NCI-H748 treated with DMSO at 0.1 percent for 48 hours (cell line): Measurements from ENCODE around the gene ASPHD2.
A peak's percentile ranks its signal among the peaks of the same experiment; 100 is the strongest.

Experiments
- DNase-seq: peaks from one replicate; lab custom pipeline; 2025; lab: John Stamatoyannopoulos, UW

ASPHD2 gene

DNA sequence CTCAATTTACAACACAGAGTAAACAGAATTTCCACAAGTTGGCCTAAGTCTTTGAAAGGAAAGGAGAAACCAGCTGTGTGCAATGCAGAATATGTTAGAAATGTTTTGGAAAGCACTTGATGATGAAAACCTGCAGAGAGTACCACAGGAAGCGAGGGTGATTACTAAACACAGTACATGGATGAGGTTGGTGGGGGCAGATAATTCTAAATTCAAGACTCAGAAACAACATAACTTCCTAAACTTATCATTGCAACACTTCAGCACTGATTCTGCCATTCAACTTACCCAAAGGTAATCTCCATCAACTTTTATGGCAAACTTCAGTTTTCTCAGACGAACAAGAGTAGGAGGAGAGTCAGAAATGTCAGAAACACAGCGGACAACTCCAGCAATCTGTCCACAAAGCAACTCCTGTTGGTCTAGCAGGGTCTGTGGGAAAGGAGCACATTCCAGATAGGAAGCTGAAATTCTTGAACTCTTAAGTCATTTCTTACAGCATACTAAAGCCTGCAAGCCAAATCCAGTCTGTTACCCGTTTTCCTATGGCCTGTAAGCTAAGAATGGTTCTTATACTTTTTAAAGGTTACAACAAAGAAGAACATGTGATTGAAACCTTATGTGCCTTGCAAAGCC is 47.8 kb downstream of the ASPHD2 start:
- DNase-seq = no peak

DNA sequence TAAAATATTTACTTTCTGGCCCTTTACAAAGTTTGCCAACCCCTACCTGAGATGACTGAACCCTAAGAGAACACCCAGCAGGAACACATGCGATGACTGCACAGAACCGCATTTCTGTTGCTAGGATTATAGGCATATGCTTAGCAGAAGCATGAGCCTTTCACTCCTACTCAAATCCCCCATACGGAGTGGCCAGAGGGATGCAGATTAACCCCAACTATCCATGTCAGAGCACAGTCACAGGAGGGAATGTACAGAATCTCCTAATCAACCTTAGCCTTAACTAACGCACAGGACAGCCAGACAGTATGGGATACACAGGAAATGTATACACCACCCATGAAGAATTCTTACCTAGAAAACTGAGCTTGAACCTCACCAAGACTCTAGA is 48.3 kb downstream of the ASPHD2 start:
- no peak for DNase-seq

DNA sequence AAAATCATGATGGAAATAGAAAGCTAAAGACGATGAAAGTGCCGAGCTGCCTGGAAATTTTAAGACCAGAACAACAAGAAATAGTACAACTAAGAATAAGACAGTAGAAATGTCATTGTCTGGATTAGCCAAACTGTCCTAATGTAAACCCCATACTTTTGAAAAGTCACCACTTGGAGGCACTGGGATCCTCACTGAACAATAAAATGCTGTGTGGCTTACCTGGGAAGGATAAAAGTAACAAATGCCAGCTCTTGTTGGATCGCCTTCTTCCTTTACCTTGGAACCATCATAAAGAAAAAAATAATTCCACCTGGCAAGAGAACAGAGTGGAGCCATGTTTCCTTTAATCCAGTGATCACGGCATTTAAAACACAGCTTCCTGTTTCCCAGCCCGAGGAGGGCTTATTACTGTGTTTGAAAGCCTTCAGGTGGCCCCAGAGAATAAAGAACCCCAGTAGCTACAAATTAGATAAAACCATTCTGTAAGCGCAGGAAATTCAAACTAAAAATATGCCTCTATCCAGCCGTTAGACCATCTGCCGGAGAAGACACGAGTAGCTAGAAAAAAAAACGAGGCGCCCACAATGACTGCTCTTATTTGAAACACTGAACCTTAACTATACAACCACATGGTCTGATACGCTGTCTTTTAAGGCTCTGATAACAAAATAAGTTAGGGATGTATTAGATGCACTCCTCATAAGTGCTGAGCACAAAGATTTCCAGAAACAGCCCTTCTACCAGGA is 50.2 kb downstream of the ASPHD2 start:
- DNase-seq = no peak

DNA sequence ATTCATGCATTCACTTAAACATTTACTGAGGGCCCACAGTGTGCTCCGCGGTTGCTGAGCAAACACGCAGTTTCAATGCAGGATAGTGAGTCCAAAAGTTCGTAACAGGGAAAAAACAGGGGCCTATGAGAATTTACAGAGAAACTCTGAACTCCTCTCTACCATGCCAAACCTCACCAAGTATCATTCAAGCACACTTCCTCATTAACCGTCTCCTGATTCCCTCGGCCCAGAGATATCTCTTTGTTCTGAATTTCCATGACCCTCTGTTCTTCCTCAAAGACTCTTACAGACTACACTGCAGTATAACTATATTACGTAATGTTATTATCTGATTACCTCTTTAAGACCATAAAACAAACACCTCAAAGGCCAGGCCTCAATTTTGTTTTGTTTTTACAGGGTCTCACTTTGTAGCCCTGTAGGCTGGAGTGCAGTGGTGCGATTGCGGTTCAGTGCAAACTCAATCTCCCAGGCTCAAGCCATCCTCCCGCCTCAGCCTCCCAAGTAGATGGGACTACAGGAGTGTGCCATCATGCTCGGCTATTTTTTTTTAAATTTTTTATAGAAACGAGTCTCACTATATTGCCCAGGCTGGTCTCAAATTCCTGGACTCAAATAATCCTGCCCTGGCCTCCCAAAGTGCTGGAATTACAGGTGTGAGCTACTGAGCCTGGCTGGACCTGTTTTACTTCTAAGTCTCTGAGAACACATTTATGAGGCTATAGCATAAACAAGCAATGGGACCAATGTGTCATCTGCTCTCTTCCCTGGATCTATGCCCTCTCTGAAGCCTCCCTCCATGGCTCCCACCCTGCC is 50.9 kb downstream of the ASPHD2 start:
- DNase-seq = no peak

DNA sequence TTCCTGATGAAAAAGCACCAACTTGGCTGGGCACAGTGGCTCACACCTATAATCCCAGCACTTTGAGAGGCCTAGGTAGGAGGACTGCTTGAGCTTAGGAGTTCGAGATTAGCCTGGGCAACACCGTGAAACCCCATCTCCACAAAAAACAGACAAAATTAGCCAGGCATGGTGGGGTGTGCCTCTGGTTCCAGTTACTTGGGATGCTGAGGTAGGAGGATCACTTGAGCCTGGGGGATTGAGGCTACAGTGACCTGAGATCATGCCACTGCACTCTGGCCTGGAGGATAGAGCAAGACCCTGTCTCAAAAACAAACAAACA is 51.5 kb downstream of the ASPHD2 start:
- no peak for DNase-seq

DNA sequence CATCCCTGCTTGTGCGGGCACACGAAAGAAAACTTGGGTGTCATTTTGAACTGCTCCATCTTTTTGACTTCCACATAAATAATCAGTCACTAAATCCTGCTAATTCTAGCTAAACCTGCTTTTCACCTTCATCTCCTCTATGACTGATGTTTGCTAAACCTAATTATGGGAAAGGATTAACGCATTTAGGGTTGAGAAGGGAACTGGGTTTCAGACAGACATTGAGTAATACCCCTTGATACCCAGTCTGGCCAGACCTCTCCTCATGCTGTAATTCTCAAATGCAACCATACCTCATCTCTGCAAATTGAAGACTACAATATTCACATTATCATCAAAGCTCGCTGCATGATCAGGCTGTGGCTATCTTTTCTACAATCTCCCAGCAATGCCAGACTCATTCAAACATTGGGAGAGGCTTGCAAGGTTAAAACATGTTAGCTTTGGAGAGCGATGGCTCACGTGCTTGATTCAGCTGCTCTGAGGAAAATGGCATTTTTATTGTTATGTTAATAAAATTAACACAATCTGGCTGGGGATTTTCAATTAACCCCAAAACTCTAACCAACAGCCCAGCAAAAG is 52.1 kb downstream of the ASPHD2 start:
- no peak for DNase-seq

DNA sequence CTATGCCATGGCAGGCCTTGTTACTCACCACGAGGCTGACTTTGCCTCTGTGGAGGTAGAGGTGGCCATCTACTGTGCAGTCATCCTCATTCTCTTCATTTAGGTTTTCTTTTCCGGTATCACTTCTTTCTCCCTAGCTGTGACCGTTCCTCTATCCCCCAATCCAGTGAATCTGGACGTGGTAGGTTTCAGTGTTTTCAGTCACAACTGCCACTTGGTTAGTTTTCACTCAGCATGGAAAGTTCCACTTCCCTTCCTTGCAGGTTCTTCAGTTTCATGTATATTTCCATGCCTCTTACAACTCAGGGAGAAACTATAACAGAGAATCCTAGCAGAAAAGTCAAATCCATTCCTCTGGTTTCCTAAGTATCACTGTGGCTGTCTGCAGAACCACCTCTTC is 52.6 kb downstream of the ASPHD2 start:
- no peak for DNase-seq

DNA sequence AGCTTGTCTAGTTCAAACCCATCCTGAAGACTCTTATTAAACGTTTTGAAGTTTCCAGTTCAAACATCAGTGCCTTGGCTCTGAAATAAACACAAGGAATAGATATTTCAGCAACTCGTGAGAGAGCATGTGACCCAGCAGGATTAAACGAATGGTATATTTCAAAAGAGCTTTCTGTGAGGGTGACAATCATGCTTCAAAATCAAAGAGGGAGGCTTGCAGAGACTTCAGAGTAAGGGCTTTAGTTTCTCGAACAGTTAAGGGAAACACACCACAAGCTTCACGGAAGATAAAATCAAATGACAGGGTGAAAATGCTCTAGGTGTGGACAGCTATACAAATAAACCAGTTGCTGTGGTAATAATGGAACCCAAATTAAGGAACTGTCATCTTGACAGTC is 53.1 kb downstream of the ASPHD2 start:
- no peak for DNase-seq

DNA sequence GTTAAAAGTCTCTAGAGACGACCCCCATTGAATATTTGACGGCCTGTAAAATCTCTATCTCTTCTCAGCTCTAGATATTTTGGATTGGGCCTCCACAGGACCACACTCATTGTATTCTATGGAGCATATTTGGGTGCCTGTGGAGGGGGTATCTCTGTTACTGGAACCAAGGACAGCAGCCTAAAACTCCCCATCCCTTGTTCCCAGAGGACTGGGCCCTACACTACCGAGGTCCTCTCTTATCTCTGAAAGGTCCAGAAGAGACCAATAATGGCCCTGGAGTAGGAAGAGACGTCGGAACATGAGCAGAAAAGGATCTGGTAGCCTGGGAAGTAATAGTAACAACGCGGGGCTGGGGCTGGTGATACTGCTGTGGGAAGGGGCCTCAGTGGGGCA is 54.0 kb downstream of the ASPHD2 start:
- DNase-seq = no peak

DNA sequence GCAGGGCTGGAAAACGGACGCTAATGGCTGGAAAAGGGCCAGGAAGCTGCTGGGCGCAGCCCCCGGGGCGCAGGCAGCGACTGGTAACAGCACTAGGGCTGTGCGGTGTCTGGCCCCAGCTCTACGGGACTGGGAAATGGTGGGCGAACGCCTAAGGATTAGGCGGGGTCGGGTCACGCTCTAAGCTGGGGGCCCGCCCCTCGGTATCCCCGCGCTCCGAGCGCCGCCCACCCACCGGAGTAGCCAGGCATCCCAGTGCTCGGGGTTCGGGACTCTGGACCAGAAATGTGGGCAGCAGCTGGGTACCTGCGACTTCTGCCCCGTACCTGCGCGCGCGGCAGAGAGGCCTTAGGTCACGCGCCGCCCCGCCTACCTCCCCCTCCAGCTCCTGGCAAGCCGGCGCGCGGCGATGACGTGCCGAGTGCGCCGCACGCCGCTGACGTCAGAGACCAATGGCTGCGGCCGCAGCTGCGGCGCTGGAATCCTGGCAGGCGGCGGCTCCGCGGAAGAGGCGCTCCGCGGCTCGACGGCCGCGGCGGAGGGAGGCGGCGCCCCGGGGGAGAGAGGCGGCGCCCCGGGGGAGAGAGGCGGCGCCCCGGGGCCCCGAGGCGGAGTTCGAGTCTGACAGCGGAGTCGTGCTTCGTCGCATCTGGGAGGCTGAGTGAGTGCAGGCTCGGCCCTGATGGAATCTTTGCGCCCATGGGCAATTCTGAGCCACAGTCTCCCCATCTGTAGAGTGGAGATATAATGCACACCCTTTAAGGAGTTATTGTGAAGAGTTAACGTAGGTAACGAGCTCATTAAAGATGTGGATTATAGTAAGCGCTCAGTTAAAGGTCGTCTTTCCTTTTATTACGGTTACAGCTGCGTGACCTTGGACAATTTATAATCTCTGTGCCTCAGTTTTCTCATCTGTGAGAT is 54.6 kb downstream of the ASPHD2 start, which contains the start of the genes HPS4 and SRRD:
HPS4 (minus strand) TSS at position 345 of the 921 bp plus-strand sequence. CDS start 2,021 bp downstream, outside the sequence.
SRRD (plus strand) TSS at position 439 of the 921 bp plus-strand sequence; CDS start at position 453, 14 bp downstream.
- peak; percentile 42 for DNase-seq

DNA sequence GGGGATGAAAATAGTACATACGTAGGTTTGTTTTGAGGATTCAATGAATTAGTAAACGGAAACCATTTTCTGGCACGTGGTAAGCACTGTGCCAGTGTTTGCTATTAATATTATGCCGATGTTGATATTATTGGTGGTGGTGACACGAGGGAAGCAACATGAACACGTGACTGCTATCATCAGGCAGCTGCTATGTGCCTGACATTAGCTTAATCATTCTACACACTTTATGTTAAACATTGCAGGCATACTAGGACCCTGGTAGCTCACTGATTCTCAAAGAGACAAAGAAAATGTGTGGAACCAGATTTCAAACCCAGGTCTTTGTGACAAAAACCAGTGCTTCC is 55.3 kb downstream of the ASPHD2 start:
- DNase-seq = no peak

DNA sequence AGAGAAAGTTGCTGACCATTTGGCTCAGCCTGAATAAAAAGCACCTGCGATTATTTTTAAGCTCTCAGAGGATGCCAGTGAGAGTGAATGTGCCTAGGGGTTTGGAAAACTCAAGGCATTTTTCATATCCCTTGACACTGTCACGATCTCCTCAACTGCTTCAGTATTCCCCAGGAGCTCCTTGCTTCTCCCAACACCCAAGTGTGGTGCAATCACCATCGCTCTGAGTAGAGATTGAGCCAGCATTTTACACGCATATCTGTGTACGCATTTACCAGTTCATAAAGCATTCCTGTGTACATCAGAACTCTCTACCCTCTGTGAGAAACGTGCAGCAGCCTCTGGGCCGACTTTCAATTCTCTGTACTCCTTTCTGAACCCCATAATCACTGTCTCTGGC is 56.0 kb downstream of the ASPHD2 start:
- DNase-seq = no peak

DNA sequence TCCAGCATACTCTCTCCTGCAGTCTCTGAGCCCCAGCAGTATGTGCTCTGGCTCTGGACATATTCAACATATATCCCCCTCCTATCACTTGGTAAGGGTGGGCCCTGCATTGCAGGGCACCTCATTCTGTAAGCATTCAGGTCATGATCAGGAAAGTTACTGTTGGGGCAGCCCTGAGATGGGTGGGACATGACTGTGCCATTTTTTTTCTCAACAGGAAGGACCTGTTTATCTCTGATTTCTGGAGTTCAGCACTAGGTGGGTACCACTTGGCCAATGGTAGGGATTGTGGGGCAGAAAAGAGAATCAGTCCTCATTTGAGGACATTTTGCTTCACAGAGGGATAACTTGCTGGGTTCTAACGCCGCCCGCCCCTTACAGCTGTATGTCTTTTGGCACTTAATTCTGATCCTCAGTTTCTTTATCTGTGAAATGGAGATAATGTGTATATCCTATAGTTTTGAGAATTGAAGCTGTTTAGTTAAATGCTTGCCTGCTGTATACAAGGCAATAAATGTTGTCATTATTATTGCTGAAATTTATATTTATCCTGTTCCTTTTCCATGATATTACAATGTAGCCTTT is 56.8 kb downstream of the ASPHD2 start:
- no peak for DNase-seq

DNA sequence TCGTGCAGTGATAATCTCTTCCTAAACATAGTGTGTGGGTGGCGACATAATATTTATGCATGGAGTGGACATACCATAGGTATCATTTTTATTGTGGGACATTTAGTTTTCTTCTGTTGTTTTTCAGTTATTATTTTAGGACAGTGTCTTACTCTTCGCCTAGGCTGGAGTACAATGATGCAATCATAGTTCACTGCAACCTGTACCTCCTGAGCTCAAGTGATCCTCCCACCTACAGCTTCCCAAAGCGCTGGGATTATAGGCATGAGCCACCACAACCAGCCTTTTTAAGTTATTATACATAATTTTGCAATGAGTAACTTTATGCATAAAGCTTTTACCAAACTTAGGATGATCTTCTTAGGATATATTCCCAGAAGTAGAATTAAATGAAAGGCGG is 57.3 kb downstream of the ASPHD2 start:
- DNase-seq = no peak

DNA sequence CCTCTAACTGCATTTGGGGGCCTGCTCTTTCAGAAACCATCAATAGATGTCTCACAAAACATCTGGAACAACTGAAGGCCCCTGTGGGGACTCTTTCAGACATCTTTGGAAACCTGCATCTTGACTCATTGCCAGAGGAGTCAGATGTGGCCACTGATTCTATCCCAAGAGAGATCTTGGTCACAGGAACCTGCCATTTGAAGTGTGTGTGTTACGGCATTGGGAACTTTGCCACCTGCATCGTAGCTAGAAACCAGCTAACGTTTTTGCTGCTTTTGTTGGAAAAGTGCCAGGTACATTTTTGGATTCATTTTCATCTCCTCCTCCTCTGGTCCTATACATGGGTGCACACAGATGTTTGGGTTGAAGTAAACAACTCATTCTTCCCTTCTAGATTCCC is 58.9 kb downstream of the ASPHD2 start:
- no peak for DNase-seq

DNA sequence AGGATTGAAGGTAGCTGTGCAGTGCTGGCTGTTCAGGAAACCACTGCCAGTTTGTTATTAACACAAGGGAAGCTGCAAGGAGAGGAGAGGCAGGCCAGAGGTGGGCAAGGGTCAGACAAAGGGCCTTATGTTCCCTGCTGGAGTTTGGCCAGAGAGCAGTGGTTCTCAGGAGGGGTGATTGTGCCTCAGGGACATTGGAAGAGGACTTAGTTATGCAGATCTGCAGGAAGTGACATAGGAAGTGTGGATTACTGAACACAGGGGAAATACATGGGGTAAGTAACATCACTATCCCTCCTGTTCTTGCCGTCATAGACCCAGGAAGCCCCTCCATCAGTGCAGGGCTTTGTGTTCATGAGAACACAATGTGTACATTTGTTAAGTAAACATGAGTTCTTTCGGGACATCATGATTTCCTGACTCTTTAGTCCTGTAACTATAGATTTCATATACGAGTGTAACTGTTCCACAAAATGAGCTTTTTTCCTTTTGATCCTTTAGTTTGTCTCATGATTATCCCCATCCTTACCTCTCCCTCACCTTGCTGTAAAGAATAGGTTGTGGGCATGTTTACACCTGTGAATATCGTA is 60.5 kb downstream of the ASPHD2 start:
- DNase-seq = no peak

DNA sequence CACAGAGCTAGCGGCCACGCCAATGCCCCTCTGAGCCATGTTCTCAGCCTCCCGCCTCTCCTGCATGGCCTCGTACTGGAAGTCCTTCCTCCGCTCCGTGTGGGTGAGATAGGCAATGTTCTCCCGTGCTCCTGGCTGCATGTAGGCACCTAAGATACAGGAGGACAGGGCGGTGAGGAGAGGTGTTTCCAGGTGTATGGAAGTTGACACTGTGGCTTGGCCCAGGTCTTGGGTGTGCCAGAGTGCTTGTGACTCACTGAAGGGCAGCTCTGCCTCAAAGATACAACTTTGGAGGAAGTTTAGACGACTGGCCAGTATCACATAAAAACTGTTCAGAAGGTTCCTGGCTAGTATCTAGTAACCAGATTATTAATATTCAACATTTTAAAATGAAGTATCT is 63.2 kb downstream of the ASPHD2 start:
- DNase-seq = no peak

DNA sequence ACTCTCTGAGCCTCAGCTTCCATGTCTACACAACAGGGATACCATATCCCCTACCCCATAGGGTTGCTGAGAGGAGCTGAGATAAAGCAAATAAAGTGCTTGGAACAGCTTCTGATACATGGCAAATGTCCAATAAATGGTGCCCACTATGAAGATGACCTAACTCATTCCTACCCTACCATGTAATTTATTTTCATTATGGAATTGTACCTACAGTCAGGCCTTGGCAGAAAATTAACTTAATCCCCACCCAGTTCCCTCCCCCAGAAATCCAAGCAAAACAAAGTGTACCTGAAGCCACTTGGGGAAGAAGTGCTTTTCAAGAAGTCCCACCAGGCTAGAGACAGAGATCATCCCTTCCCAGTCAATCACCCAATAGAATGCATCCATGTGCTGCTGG is 65.4 kb downstream of the ASPHD2 start:
- no peak for DNase-seq
